Suprapubic skin (tissue), 4 donors: ENCODE results near the gene STAM2.

Source experiments
- EP300 ChIP-seq: sonication (generic); formaldehyde crosslinking; IDR thresholded peaks from one replicate; pipeline ENCODE4 v1.6.1; 2017; ENCODE audit warnings: antibody characterized with exemption
- POLR2AphosphoS5 ChIP-seq, 3 donors: sonication (generic); formaldehyde crosslinking; IDR thresholded peaks; one replicate each; pipeline ENCODE4 v1.6.1; 2017; ENCODE audit warnings: antibody characterized with exemption in 3 of 3
- TF ChIP-seq, protein P1 (sequence below), 2 donors: fragments of 200-600 bp in 1 of 2; fragments of 450-650 bp in 1 of 2; sonication (generic) in 1 of 2; IDR thresholded peaks; one replicate each; pipeline ENCODE4 v1.5.1; 2016 to 2019; ENCODE audit warnings: antibody characterized with exemption in 2 of 2, mild to moderate bottlenecking in 1 of 2, moderate library complexity in 1 of 2

DNA sequence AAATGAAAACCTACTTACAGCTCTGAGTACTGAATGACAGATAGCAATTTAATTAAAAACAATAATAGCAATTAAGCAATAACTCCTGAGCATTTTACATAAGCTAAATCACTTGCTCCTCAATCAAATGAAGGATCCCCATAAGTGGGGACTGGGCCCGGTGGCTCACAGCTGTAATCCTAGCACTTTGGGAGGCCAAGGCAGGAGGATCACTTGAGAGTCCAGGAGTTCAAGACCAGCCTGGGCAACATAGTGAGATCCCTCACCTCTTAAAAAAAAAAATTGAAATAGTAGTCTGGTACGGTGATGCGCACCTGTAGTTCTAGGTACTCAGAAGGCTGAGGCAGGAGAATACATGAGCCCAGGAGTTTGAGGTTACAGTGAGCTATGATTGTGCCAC is 13.4 kb downstream of the STAM2 start:
- TF ChIP-seq, protein P1, sequence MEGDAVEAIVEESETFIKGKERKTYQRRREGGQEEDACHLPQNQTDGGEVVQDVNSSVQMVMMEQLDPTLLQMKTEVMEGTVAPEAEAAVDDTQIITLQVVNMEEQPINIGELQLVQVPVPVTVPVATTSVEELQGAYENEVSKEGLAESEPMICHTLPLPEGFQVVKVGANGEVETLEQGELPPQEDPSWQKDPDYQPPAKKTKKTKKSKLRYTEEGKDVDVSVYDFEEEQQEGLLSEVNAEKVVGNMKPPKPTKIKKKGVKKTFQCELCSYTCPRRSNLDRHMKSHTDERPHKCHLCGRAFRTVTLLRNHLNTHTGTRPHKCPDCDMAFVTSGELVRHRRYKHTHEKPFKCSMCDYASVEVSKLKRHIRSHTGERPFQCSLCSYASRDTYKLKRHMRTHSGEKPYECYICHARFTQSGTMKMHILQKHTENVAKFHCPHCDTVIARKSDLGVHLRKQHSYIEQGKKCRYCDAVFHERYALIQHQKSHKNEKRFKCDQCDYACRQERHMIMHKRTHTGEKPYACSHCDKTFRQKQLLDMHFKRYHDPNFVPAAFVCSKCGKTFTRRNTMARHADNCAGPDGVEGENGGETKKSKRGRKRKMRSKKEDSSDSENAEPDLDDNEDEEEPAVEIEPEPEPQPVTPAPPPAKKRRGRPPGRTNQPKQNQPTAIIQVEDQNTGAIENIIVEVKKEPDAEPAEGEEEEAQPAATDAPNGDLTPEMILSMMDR (IDR thresholded peaks at IDR 0.05), result no peak
- TF ChIP-seq POLR2AphosphoS5 (IDR thresholded peaks at IDR 0.05) (no peak), EP300 (no peak)
